CD4-positive, alpha-beta memory T cell (primary cell): Measurements from ENCODE around the gene CAMTA1. TPM values are rescaled to one million over a fixed set of nuclear protein-coding genes. Genes with fewer than 3 reads are reported as not detected.

ENCODE experiments used
- CTCF ChIA-PET: fragments of 350-600 bp; sonication (Branson Sonifier 250); formaldehyde crosslinking; loops from one replicate; lab custom pipeline; 2021; ENCODE audit warnings: inconsistent platforms; ENCODE audit not compliant: partially characterized antibody; lab: Charles Lee
- POLR2A ChIA-PET: fragments of 350-600 bp; sonication (Branson Sonifier 250); formaldehyde crosslinking; loops from one replicate; lab custom pipeline; 2021; ENCODE audit not compliant: partially characterized antibody; lab: Charles Lee
- DNase-seq, 5 donors: peaks; one replicate each; pipeline versions ENCODE4 v3.0.0 to v3.0.0-alpha.2; 2020 to 2022; ENCODE audit warnings: mixed read lengths in 1 of 5
- H3K27ac ChIP-seq: one replicate; pipeline ENCODE4 v1.7.0; 2013; ENCODE audit warnings: low read depth, low read length
- H3K27me3 ChIP-seq: 2 replicates; pipeline ENCODE4 v1.7.0; 2013; ENCODE audit warnings: mild to moderate bottlenecking, low read length, moderate library complexity; ENCODE audit not compliant: insufficient read depth
- H3K36me3 ChIP-seq: 2 replicates; pipeline ENCODE4 v1.7.0; 2013; ENCODE audit warnings: mild to moderate bottlenecking, low read length, moderate library complexity; ENCODE audit not compliant: insufficient read depth
- H3K4me1 ChIP-seq: 2 replicates; pipeline ENCODE4 v1.7.0; 2013; ENCODE audit warnings: mild to moderate bottlenecking, low read length, moderate library complexity; ENCODE audit not compliant: insufficient read depth
- H3K4me3 ChIP-seq, 2 donors: one replicate each; pipeline ENCODE4 v1.7.0; 2013; ENCODE audit warnings: low read length in 2 of 2, mild to moderate bottlenecking in 1 of 2
- H3K9me3 ChIP-seq, 2 donors: one replicate each; pipeline ENCODE4 v1.7.0; 2013; ENCODE audit warnings: low read length in 2 of 2, control low read depth in 1 of 2; ENCODE audit not compliant: control insufficient read depth in 1 of 2
- H3K27ac Mint-ChIP-seq, 7 donors: one replicate each; pipeline ENCODE4 v1.8.0; 2020 to 2021; ENCODE audit warnings: mixed read lengths in 7 of 7, mild to moderate bottlenecking in 6 of 7, inconsistent platforms in 3 of 7, moderate library complexity in 3 of 7
- H3K27me3 Mint-ChIP-seq, 2 donors: one replicate each; pipeline ENCODE4 v1.8.0; 2020 to 2021; ENCODE audit warnings: mixed read lengths in 2 of 2
- H3K36me3 Mint-ChIP-seq, 2 donors: one replicate each; pipeline ENCODE4 v1.8.0; 2020 to 2021; ENCODE audit warnings: mixed read lengths in 2 of 2, inconsistent platforms in 1 of 2, mild to moderate bottlenecking in 1 of 2
- H3K4me1 Mint-ChIP-seq, 4 donors: one replicate each; pipeline ENCODE4 v1.8.0; 2020 to 2021; ENCODE audit warnings: mixed read lengths in 4 of 4, mild to moderate bottlenecking in 1 of 4
- H3K4me3 Mint-ChIP-seq, 8 donors: one replicate each; pipeline ENCODE4 v1.8.0; 2020 to 2021; ENCODE audit warnings: mixed read lengths in 8 of 8, mild to moderate bottlenecking in 7 of 8, moderate library complexity in 6 of 8, inconsistent platforms in 3 of 8
- H3K9me3 Mint-ChIP-seq, 8 donors: one replicate each; pipeline ENCODE4 v1.8.0; 2020 to 2021; ENCODE audit warnings: mixed read lengths in 8 of 8, mild to moderate bottlenecking in 5 of 8, inconsistent platforms in 3 of 8, moderate library complexity in 1 of 8
- intact Hi-C: fragments of 100-400 bp; cut with micrococcal nuclease; formaldehyde crosslinking; loops from one replicate; pipeline ENCODE4 v1.15.1; 2023
- polyA plus RNA-seq, 2 donors: library from polyadenylated mRNA; unstranded; fragments of 300-500 nt; fragmentation: Illumina TruSeq; gene quantifications; one replicate each; pipeline ENCODE4 v1.2.3, GENCODE V29; 2021
- total RNA-seq, 2 experiments: library from RNA; stranded (reverse); gene quantifications; one replicate each; pipeline ENCODE4 v1.2.3, GENCODE V29; 2021

CAMTA1 gene
- total and polyA plus RNA-seq, 4 experiments from 2014 or later, result 39.1 to 118 (median 59.9) TPM

GRCh38 chr1:7011826-7012225 is 226.6 kb downstream of the CAMTA1 start:
- no peak for DNase-seq
- Mint-ChIP-seq H3K9me3 (no peaks in the 10 kb centered on the region), H3K4me3 (no peak overlapping the region), H3K27me3 (peaks cover 6% of the 10 kb centered on the region in 2 donors), H3K27ac (no peak overlapping the region), H3K4me1 (no peaks in the 10 kb centered on the region), H3K36me3 (no peaks in the 10 kb centered on the region)
- H3K9me3 ChIP-seq, result no peaks in the 10 kb centered on the region
- H3K27ac ChIP-seq, result no peak overlapping the region
- no peaks in the 10 kb centered on the region for H3K27me3 ChIP-seq
- no peaks in the 10 kb centered on the region for H3K36me3 ChIP-seq
- POLR2A ChIA-PET, result no interaction called here
- CTCF ChIA-PET, result no interaction called here
- H3K4me3 ChIP-seq, result no peak overlapping the region
- intact Hi-C loops, result no loop called here
- H3K4me1 ChIP-seq, result no peaks in the 10 kb centered on the region

GRCh38 chr1:7012461-7012924 is 227.2 kb downstream of the CAMTA1 start:
- H3K9me3 Mint-ChIP-seq, result no peaks in the 10 kb centered on the region
- no peak overlapping the region for H3K27ac ChIP-seq
- H3K4me3 ChIP-seq, result no peak overlapping the region
- CTCF ChIA-PET, result no interaction called here
- H3K27ac Mint-ChIP-seq, result no peak overlapping the region
- no peaks in the 10 kb centered on the region for H3K9me3 ChIP-seq
- POLR2A ChIA-PET, result no interaction called here
- no peaks in the 10 kb centered on the region for H3K4me1 ChIP-seq
- DNase-seq, result no peak
- no peaks in the 10 kb centered on the region for H3K36me3 ChIP-seq
- intact Hi-C loops, result no loop called here
- no peak overlapping the region for H3K4me3 Mint-ChIP-seq
- H3K36me3 Mint-ChIP-seq, result no peaks in the 10 kb centered on the region
- no peaks in the 10 kb centered on the region for H3K27me3 ChIP-seq
- H3K27me3 Mint-ChIP-seq, result peaks cover 4 to 8% of the 10 kb centered on the region in 2 donors
- no peaks in the 10 kb centered on the region for H3K4me1 Mint-ChIP-seq

- Histone ChIP-seq H3K27me3 (no peaks in the 10 kb centered on the region), H3K9me3 (no peaks in the 10 kb centered on the region), H3K4me1 (no peaks in the 10 kb centered on the region), H3K36me3 (no peaks in the 10 kb centered on the region), H3K27ac (no peak overlapping the region), H3K4me3 (no peak overlapping the region)
- intact Hi-C loops, result no loop called here
- Mint-ChIP-seq H3K36me3 (no peaks in the 10 kb centered on the region), H3K4me3 (no peak overlapping the region), H3K9me3 (no peaks in the 10 kb centered on the region), H3K27me3 (peaks cover 6 to 8% of the 10 kb centered on the region in 2 donors), H3K4me1 (no peaks in the 10 kb centered on the region), H3K27ac (no peak overlapping the region)
- DNase-seq, result no peak
- CTCF ChIA-PET, result no interaction called here
- POLR2A ChIA-PET, result no interaction called here
These were observed 228.8 kb downstream of the CAMTA1 start for GRCh38 chr1:7013833-7014639.

GRCh38 chr1:7014640-7014930 is 229.3 kb downstream of the CAMTA1 start:
- no peaks in the 10 kb centered on the region for H3K4me1 Mint-ChIP-seq

GRCh38 chr1:7015022-7015421 is 229.8 kb downstream of the CAMTA1 start:
- no peaks in the 10 kb centered on the region for H3K9me3 Mint-ChIP-seq
- intact Hi-C loops, result no loop called here
- H3K27ac Mint-ChIP-seq, result no peak overlapping the region
- H3K27me3 ChIP-seq, result no peaks in the 10 kb centered on the region
- no peaks in the 10 kb centered on the region for H3K4me1 ChIP-seq
- POLR2A ChIA-PET, result no interaction called here
- no peak for DNase-seq
- H3K4me3 Mint-ChIP-seq, result no peak overlapping the region
- H3K4me1 Mint-ChIP-seq, result no peaks in the 10 kb centered on the region
- H3K9me3 ChIP-seq, result no peaks in the 10 kb centered on the region
- no peaks in the 10 kb centered on the region for H3K36me3 Mint-ChIP-seq
- no peak overlapping the region for H3K27ac ChIP-seq
- H3K27me3 Mint-ChIP-seq, result peaks cover 6 to 13% of the 10 kb centered on the region in 2 donors
- no peak overlapping the region for H3K4me3 ChIP-seq
- no peaks in the 10 kb centered on the region for H3K36me3 ChIP-seq
- CTCF ChIA-PET, result no interaction called here

More at GRCh38 chr1:7014640-7014930, 229.3 kb downstream of the CAMTA1 start:
- Histone ChIP-seq H3K27me3 (no peaks in the 10 kb centered on the region), H3K27ac (no peak overlapping the region), H3K9me3 (no peaks in the 10 kb centered on the region), H3K36me3 (no peaks in the 10 kb centered on the region), H3K4me3 (no peak overlapping the region), H3K4me1 (no peaks in the 10 kb centered on the region)
- ChIA-PET POLR2A (no interaction called here), CTCF (no interaction called here)
- Mint-ChIP-seq H3K4me3 (no peak overlapping the region), H3K27ac (no peak overlapping the region), H3K36me3 (no peaks in the 10 kb centered on the region), H3K27me3 (peaks cover 6 to 11% of the 10 kb centered on the region in 2 donors), H3K9me3 (no peaks in the 10 kb centered on the region)
- DNase-seq, result no peak
- intact Hi-C loops, result no loop called here

- Mint-ChIP-seq H3K9me3 (no peaks in the 10 kb centered on the region), H3K4me1 (no peaks in the 10 kb centered on the region), H3K4me3 (no peak overlapping the region), H3K36me3 (no peaks in the 10 kb centered on the region), H3K27ac (no peak overlapping the region), H3K27me3 (peaks cover 6 to 10% of the 10 kb centered on the region in 2 donors)
- no peak for DNase-seq
- no peaks in the 10 kb centered on the region for H3K4me1 ChIP-seq
- H3K36me3 ChIP-seq, result no peaks in the 10 kb centered on the region
- H3K9me3 ChIP-seq, result no peaks in the 10 kb centered on the region
- intact Hi-C loops, result no loop called here
- H3K27me3 ChIP-seq, result no peaks in the 10 kb centered on the region
- ChIA-PET POLR2A (no interaction called here), CTCF (no interaction called here)
- no peak overlapping the region for H3K4me3 ChIP-seq
- H3K27ac ChIP-seq, result no peak overlapping the region
These were observed 233.1 kb downstream of the CAMTA1 start for GRCh38 chr1:7018351-7018750.

GRCh38 chr1:7018826-7019225 is 233.6 kb downstream of the CAMTA1 start:
- no peaks in the 10 kb centered on the region for H3K36me3 ChIP-seq
- no peaks in the 10 kb centered on the region for H3K36me3 Mint-ChIP-seq
- ChIA-PET POLR2A (no interaction called here), CTCF (no interaction called here)
- no peak overlapping the region for H3K27ac Mint-ChIP-seq
- no peak for DNase-seq
- H3K4me3 ChIP-seq, result no peak overlapping the region
- H3K9me3 Mint-ChIP-seq, result no peaks in the 10 kb centered on the region
- H3K4me3 Mint-ChIP-seq, result no peak overlapping the region
- H3K27me3 ChIP-seq, result no peaks in the 10 kb centered on the region
- H3K9me3 ChIP-seq, result no peaks in the 10 kb centered on the region
- intact Hi-C loops, result no loop called here
- H3K4me1 ChIP-seq, result no peaks in the 10 kb centered on the region
- no peak overlapping the region for H3K27ac ChIP-seq
- no peaks in the 10 kb centered on the region for H3K4me1 Mint-ChIP-seq
- H3K27me3 Mint-ChIP-seq, result peaks cover 6 to 10% of the 10 kb centered on the region in 2 donors
